Heart right ventricle (tissue), 16 donors: ENCODE data around the gene APCDD1. TPM values are rescaled to one million over a fixed set of nuclear protein-coding genes. Genes with fewer than 3 reads are reported as not detected.

Experiments
- ATAC-seq, 8 donors: fragments of 200-7000 bp; cut with Tn5 transposase; one replicate each; pipeline ENCODE4 v1.9.1; 2020; ENCODE audit warnings: mild to moderate bottlenecking in 8 of 8, moderate library complexity in 8 of 8, moderate number of reproducible peaks in 1 of 8
- DNase-seq, 2 donors: peaks; one replicate each; pipeline ENCODE4 v3.0.0-alpha.2; 2020
- H3K27ac ChIP-seq, 10 donors: fragments of 200-600 bp; sonication (generic) in 2 of 10; one replicate each; pipeline versions ENCODE4 v1.5.0 to v1.8.0; 2020 to 2022; ENCODE audit warnings: mild to moderate bottlenecking in 3 of 10
- H3K27me3 ChIP-seq, 7 donors: fragments of 200-600 bp; one replicate each; pipeline ENCODE4 v1.8.0; 2021 to 2022; ENCODE audit warnings: mild to moderate bottlenecking in 2 of 7
- H3K36me3 ChIP-seq, 9 donors: fragments of 200-600 bp; sonication (generic) in 1 of 9; one replicate each; pipeline versions ENCODE4 v1.5.0 to v1.8.0; 2020 to 2022; ENCODE audit warnings: mild to moderate bottlenecking in 2 of 9
- H3K4me1 ChIP-seq, 9 donors: fragments of 200-600 bp; sonication (generic) in 1 of 9; one replicate each; pipeline versions ENCODE4 v1.5.0 to v1.8.0; 2020 to 2022; ENCODE audit warnings: mild to moderate bottlenecking in 4 of 9
- H3K4me3 ChIP-seq, 10 donors: fragments of 200-600 bp; sonication (generic) in 2 of 10; one replicate each; pipeline versions ENCODE4 v1.5.0 to v1.8.0; 2020 to 2022; ENCODE audit warnings: mild to moderate bottlenecking in 7 of 10, moderate library complexity in 2 of 10
- H3K9me3 ChIP-seq, 11 donors: fragments of 200-600 bp in 10 of 11; sonication (generic) in 2 of 11; one replicate each; pipeline versions ENCODE4 v1.5.0 to v1.8.0; 2013 to 2022; ENCODE audit warnings: mild to moderate bottlenecking in 2 of 11, control low read depth in 1 of 11, moderate library complexity in 1 of 11
- WGBS, 2 donors: extraction: QIAGEN DNeasy Blood & Tissue Kit; methylation state at CpG; one replicate each; pipeline ENCODE4 v1.1.7; 2013; ENCODE audit warnings: inconsistent platforms in 1 of 2; 5-methylcytosine and 5-hydroxymethylcytosine counted together
- intact Hi-C, 10 donors: fragments of 100-400 bp; cut with DNase I; formaldehyde crosslinking; loops; one replicate each; pipeline versions ENCODE4 v1.11.1 to v1.14.2; 2022
- polyA plus RNA-seq, 2 donors: library from polyadenylated mRNA; stranded (reverse); fragments of 200-250 nt; gene quantifications; one replicate each; pipeline ENCODE4 v1.2.3, GENCODE V29; 2013
- total RNA-seq, 10 donors: library from RNA; stranded (reverse); fragmentation: NEBNext Ultra II Directional in 3 of 10; extraction: Animal tissue kit (Norgen Biotek cat#: 25700) in 3 of 10; gene quantifications; one replicate each; pipeline versions ENCODE4 v1.2.1 to v1.2.4, GENCODE V29; 2021 to 2023
- TF ChIP-seq, protein P1 (sequence below), 9 donors: fragments of 200-600 bp; sonication (generic) in 2 of 9; IDR thresholded peaks; one replicate each; pipeline versions ENCODE4 v1.5.0 to v1.8.0; 2021 to 2022; ENCODE audit warnings: antibody characterized with exemption in 9 of 9, mild to moderate bottlenecking in 5 of 9, moderate library complexity in 1 of 9
- donor health status: Arrhythmogenic right ventricular cardiomyopathy.
- donor health status: ischemic (EF 13 %, LVEDD 7.1; RV severe dilation, severe dysfunction).
- donor health status: healthy with polysubstance abuse.
- donor health status: DM: no; HTN: yes; CAD: no.
- donor health status: DM: no; HTN: no; CAD: no.
- donor health status: ischemic (EF 25% LVEDD 6.9; RV normal size, moderate dysfunction).
- donor health status: ischemic (EF 25% LVEDD 5.7; RV mildly dilated, moderate dysfunction).
- donor health status: healthy.
- donor health status: DM: yes; HTN: yes; CAD: no.
- donor health status: Ischemic cardiomyopathy.
- donor health status: ischemic (EF 35%, LVEDD 5.7; RV mildly dilated, moderate dysfunction).
- donor health status: nonischemic (EF 11% LVEDD 7.7; RV severe dilation, severe dysfunction).
- donor health status: DM: yes; HTN: yes; CAD: no.
- donor health status: PGD.
- donor health status: ischemic (EF 29% LVEDD 5.4; RV normal size, mild dysfunction).
- donor health status: nonischemic (EF 23%, LVEDD 6.1; RV moderate dilation, normal function).

Gene APCDD1
- total and polyA plus RNA-seq, 12 donors, result 10.2 to 40.4 (median 18.3) TPM

DNA sequence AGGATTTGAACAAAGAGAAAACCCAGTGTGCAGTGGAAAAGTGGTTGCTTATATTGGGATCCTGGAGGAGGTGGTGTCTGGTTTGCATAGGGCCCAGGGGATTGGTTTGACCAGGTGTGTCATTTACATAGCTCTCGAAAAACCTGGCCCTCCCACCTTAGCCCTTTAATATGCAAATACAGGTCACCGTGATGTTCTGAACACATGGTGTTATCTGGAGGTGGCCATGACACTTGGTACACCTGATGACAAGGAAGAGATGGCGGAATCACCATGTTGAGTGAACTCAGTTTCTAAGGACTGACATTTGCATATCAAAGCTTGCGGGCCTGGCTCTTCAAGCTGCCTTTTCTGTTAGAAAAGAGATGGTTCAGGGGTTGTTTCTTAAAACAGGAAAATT is 69.1 kb downstream of the APCDD1 start:
- ATAC-seq, result no peak
- no peaks in the 10 kb centered on the region for H3K9me3 ChIP-seq
- intact Hi-C loops, result loop anchor here in 3 of 10 donors (5.0 to 10.0 kb wide), 3 partner anchors 551 to 909 kb away; partner anchors contain the start of gene PPP4R1 (in 1 of the 3)
- no peak for DNase-seq
- TF ChIP-seq, protein P1, sequence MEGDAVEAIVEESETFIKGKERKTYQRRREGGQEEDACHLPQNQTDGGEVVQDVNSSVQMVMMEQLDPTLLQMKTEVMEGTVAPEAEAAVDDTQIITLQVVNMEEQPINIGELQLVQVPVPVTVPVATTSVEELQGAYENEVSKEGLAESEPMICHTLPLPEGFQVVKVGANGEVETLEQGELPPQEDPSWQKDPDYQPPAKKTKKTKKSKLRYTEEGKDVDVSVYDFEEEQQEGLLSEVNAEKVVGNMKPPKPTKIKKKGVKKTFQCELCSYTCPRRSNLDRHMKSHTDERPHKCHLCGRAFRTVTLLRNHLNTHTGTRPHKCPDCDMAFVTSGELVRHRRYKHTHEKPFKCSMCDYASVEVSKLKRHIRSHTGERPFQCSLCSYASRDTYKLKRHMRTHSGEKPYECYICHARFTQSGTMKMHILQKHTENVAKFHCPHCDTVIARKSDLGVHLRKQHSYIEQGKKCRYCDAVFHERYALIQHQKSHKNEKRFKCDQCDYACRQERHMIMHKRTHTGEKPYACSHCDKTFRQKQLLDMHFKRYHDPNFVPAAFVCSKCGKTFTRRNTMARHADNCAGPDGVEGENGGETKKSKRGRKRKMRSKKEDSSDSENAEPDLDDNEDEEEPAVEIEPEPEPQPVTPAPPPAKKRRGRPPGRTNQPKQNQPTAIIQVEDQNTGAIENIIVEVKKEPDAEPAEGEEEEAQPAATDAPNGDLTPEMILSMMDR (IDR thresholded peaks at IDR 0.05), result no peak
- H3K4me3 ChIP-seq, result no peak overlapping the region
- H3K27ac ChIP-seq, result no peak overlapping the region
- no peaks in the 10 kb centered on the region for H3K27me3 ChIP-seq
- 76 to 77% methylated on average over 4 of the region's 4 CpGs for WGBS, 2 donors
- H3K4me1 ChIP-seq, result peaks cover 4 to 46% (median 34%) of the 10 kb centered on the region in 9 donors
- no peaks in the 10 kb centered on the region for H3K36me3 ChIP-seq

DNA sequence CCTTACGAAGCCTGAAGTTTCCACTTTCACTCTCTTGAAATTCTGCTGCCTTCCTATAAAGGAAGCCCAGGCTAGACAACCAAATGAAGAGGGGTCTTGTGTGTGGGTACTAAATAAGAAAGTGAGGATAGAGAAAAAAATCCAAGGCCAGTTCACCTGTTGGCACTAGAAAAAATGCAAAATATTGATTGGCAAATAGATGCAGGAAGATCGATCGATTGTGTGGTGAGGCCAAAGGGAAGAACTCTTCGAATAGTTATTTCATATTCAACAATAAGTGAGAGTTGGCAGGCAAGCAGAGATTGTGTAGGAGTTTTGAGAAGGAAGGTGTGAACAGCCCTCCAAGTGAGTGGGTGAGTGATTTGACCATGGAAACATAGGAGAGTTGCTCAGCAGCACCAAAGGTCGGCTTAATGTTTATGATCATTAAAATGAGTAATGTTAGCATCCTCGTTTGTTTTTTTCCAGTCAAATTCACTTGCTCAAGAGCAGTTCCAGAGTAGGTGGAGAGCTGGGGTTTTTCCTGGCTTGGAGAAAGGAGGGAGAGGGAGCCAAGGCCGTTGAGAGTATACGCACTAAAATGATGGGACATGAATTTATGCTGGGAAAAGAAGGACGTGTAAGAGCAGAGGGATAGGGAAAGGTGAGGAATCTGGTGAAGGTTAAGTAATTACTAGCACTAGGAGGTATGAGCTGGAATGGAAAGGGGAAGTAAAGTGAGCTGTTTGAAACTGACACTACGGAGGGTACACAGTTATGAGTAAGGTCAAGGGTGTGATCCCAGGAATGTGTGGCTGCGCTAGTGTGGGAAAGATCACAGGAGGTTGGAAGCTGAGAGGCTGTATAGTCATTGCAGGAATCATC is 70.3 kb downstream of the APCDD1 start:
- 70 to 77% methylated on average over 11 of the region's 11 CpGs for WGBS, 2 donors
- no peak for ATAC-seq
- Histone ChIP-seq H3K36me3 (no peaks in the 10 kb centered on the region), H3K4me1 (peaks cover 3 to 46% (median 34%) of the 10 kb centered on the region in 9 donors), H3K4me3 (peak overlapping the region in 4 of 10 donors; percentile 90 to 96 (median 92)), H3K27ac (peak overlapping the region in 4 of 10 donors; percentile 96 to 99 (median 98)), H3K27me3 (no peaks in the 10 kb centered on the region), H3K9me3 (no peaks in the 10 kb centered on the region)
- DNase-seq, result no peak
- TF ChIP-seq, protein P1 (IDR thresholded peaks at IDR 0.05), result no peak
- intact Hi-C loops, result loop anchor here in 3 of 10 donors (5.0 to 10.0 kb wide), 3 partner anchors 552 to 910 kb away; partner anchors contain the start of gene PPP4R1 (in 1 of the 3)

DNA sequence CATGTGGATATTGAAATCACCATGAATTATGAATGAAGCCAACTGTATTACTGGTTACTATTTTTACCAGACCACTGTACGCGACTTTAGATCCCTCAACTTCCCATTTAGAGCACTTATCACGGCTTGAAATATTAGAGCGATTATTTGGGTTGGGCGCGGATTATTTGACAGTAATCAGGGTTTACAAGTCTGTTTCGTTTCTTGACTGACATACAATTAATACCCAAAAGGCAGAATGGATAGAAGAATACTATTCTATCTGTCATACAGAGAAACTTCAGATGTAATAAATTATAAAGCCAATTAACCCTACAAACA is 70.9 kb downstream of the APCDD1 start:
- ATAC-seq (no peak), DNase-seq (no peak)
- peak overlapping the region; percentile 81 to 96 (median 90) for H3K4me3 ChIP-seq
- intact Hi-C loops, result loop anchor here in 2 of 10 donors (10.0 kb wide), 2 partner anchors 811 to 911 kb away; partner anchors contain the start of gene PPP4R1 (in 1 of the 2)
- no peaks in the 10 kb centered on the region for H3K9me3 ChIP-seq
- no peaks in the 10 kb centered on the region for H3K27me3 ChIP-seq
- no peaks in the 10 kb centered on the region for H3K36me3 ChIP-seq
- TF ChIP-seq, protein P1 (IDR thresholded peaks at IDR 0.05), result no peak
- H3K27ac ChIP-seq, result peak overlapping the region in 8 of 10 donors; percentile 96 to 99 (median 98)
- peaks cover 3 to 48% (median 37%) of the 10 kb centered on the region in 9 donors for H3K4me1 ChIP-seq
- 62 to 65% methylated on average over 7 of the region's 7 CpGs for WGBS, 2 donors

DNA sequence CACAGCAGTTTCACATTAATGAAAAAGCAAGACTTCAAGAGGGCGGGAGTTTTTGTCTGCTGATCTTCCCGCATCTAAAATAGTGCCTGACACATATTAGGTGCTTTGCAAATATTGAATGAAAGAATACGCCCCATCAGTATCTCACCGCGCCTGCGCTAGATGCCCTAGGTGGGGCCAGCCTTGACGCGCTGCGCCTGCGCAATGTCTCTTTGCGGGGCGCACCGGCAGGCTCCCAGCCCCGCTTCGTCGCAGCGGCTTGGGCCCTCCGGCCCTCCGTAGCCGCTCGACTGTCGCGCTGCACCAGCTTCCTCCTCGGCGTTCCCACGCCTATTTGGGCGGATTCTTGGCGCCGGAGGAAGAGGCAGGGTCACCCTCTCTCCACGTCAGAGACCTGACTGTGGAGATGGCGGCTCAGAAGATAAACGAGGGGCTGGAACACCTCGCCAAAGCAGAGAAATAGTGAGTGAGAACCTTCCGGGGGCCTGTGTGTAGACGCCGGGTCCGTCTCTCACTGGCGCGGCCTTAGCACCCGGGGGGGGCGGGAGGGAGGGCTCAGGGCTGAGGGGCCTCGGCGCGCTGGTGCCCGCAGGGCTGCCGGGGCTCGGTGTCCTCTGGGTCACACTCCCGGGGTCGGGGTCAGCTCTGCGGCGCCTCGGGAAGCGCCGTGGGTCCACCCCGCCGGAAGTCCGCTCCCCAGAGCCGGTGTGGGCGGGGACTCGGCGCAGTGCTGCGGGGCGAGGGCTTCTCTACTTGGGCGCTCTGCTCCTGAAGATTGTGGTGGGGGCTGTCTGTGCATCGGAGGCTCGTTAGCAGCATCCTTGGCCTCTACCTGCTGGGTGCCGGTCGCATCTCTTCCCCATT is 71.5 kb downstream of the APCDD1 start, which contains the start of gene NAPG:
Gene NAPG (plus strand): TSS at position 331 of the 864 bp plus-strand sequence. CDS start 76 bp downstream, at position 407.
- peaks cover 6 to 54% (median 43%) of the 10 kb centered on the region in 9 donors for H3K4me1 ChIP-seq
- DNase-seq (peak; percentile 93 to 94), ATAC-seq (peak; percentile 93 to 97 (median 96))
- H3K27me3 ChIP-seq, result no peaks in the 10 kb centered on the region
- H3K36me3 ChIP-seq, result peaks cover 0 to 2% (median 0%) of the 10 kb centered on the region in 9 donors
- peak within 1 kb of the TSS; percentile 81 to 96 (median 90) for H3K4me3 ChIP-seq
- peak within 1 kb of the TSS; percentile 96 to 99 (median 98) for H3K27ac ChIP-seq
- no peaks in the 10 kb centered on the region for H3K9me3 ChIP-seq
- TF ChIP-seq, protein P1 (IDR thresholded peaks at IDR 0.05), result no peak
- WGBS, 2 donors, result 0% methylated on average over 68 of the region's 68 CpGs
- intact Hi-C loops, result loop anchor here in 2 of 10 donors (10.0 kb wide), 2 partner anchors 811 to 911 kb away; partner anchors contain the start of gene PPP4R1 (in 1 of the 2)
